ENCODE data around the gene OR2T6.
"Not testable (repeated sequence)": the region's sequence is repeated elsewhere in the genome, so short reads cannot be mapped to it uniquely, and the experiment has no call there.

Gene OR2T6

DNA sequence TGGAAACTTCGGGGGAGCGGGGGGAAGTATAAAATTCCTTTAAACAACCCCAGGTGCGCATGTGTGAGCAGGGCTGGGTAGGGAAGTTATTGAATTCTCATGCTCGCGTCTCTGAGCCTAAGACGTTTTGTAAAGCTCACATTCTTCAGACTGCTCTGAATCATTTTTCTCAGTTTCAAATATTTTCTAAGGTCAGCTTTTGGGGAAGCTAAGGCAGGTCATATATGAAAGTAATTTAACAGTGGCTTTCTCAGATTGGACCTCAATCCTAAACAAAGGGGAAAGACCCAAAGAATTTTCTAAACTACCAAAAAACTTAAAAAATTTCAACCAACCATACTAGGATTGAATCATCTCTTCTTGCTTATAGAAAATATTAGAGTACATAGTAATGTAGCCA, 59.4 kb downstream of the OR2T6 start:
- DNase-seq, result not testable (repeated sequence)

GRCh38 chr1:248436303-248436702, 60.8 kb downstream of the OR2T6 start:
- not testable (repeated sequence) for DNase-seq

GRCh38 chr1:248438668-248439067, 63.1 kb downstream of the OR2T6 start:
- DNase-seq, result not testable (repeated sequence)

DNA sequence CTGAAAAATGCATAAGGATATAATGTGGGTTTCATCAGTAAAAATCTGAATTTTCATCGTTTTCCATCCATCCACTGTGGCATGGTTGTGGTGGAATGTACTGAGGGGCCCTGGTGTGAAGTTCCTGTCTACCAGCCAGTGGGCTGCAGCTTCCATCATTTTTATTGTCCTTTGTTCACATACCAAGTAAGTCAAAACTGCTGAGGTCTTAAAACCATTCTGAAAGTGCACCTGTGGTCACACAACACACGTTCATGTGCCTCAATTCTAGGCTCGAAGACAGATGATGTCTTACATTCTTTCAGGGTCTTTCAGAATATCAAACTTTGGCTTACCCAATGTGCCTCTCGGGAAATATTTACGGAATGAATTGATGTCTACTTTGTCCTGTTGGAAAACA, 63.7 kb downstream of the OR2T6 start:
- not testable (repeated sequence) for DNase-seq
